Measurements from ENCODE around the gene BNC2.

The BNC2 gene

GRCh38 chr9:16679327-16679821 lies 191.1 kb downstream of the BNC2 start:
- peak; percentile 46 to 59 for DNase-seq (ENCODE audit: low read depth in 2 of 2)

DNA sequence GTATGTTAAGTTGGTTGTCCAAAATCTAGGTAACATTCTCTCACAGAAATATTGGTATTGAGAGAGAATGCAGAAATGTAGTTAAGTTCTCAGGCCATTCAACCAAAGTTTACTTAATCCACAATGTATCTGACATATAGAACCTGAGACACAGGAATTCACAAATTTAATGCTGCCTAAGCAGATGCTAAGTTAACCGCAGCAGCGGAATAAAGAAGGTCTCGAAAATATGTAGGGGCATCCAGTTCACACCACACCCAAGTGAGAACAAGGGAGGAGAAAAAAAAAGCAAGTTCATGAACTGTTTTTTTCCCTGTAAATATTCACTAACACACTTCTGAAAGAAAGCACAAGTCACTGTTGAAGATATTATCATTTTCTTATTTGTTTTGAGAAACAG lies 194.0 kb downstream of the BNC2 start:
- DNase-seq (ENCODE audit: low read depth in 2 of 2), result no peak

DNA sequence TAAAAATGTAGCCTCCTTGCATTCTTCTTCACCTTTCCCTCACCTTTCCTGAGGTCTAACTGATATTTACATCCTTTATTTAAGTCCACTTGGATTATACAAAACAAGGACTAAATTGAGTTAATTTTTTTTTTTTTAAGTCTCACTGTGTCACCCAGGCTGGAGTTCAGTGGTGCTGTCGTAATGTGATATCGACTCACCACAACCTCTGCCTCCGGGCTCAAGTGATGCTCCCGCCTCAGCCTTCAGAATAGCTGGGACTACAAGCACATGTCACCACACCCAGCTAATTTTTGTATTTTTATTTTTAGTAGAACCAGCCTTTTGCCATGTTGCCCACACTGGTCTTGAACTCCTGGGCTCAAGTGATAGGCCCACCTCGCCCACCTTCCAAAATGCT lies 195.3 kb downstream of the BNC2 start:
- DNase-seq (ENCODE audit: low read depth in 2 of 2), result no peak

DNA sequence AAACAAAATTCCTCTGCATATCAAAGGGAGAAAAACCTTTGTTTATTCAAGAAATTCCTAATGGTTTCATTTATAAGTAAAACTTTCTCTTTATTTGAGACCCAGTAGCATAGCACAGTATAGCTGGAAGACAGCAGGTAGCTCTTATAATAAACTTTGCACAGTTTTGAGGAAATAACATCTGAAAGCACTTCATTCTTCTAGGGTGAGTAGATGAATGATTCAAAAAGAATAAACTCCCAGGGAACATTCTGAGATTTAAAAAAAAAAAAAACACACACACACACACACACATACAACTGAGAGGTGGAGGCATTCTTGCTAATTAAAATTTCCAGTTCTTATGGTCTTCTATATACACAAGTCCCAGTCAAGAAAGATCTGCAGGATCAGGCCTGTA lies 197.3 kb downstream of the BNC2 start:
- DNase-seq (ENCODE audit: low read depth in 2 of 2), result no peak

DNA sequence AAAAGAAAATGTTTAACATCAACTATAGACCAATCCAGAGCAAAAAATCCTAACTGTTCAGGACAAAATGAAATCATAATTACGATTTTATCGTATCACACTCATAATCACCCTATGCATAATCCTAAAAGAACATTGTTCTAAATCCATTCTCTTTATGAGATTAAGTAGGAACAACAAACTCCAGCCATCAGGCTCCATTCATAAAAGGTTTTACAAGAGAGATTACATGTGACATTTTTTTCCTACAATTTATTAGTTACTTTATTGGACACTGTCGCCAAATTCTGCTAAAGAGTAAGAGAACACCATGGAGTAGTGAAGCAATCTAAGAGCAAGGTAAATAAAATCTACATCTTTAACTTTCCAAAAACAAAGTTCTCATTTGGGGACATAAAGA lies 198.0 kb downstream of the BNC2 start:
- DNase-seq (ENCODE audit: low read depth in 2 of 2), result no peak

DNA sequence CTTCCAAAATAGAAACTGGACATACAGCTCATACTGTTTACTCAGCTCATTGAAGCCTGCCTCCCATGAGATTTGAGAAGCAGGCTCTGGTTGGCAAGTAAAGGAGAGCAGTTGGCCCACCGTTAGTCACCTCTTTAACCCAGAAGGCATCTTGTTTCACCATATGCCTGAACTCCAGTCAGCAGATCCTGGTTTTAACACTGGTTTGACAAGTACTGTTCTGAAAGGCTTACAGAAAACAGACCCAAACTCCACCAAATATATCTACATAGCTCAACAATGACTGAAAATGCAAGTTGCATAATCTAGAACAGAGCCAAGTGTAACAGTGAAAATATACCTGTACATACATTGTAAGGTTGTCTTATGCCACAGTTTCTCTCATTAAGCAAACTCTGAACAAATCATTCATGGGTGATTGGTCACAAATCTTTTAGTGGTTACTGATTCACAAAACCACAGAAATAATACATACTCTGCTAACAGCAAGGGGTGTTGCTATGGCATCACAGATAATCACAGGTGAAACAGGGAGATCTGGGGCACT lies 198.8 kb downstream of the BNC2 start:
- peak; percentile 32 to 33 for DNase-seq (ENCODE audit: low read depth in 2 of 2)

GRCh38 chr9:16670791-16671190 lies 199.7 kb downstream of the BNC2 start:
- no peak for DNase-seq (ENCODE audit: low read depth in 2 of 2)

DNA sequence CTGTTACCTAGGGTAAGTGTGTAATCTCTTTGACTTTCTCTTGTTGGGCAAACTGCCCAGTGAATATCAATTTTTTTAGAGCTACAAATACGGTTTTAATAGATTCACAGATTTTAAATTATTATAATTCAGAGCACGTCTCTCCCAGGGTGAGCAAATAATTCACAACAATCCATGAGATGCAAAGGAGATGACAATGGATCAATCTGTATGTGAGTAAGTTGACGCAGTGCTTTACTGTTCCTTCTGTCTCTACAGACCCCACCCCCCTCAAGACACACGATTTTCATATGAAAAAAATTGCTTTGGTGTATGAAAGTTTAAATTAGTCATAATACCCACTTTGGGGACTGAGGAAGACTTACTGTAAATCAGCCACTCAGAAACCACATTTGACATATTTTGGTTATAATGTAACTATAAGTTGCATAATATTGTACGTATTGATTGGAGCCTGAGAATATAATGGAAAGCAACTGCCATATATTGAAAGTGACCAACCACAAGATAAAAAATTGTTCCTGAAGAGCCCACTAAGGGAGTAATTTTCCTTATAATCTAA lies 201.7 kb downstream of the BNC2 start:
- peak in 1 of 2 experiments; percentile 26 for DNase-seq (ENCODE audit: low read depth in 2 of 2)

- DNase-seq (ENCODE audit: low read depth in 2 of 2), result no peak
Measured at GRCh38 chr9:16664211-16664610, 206.3 kb downstream of the BNC2 start.

DNA sequence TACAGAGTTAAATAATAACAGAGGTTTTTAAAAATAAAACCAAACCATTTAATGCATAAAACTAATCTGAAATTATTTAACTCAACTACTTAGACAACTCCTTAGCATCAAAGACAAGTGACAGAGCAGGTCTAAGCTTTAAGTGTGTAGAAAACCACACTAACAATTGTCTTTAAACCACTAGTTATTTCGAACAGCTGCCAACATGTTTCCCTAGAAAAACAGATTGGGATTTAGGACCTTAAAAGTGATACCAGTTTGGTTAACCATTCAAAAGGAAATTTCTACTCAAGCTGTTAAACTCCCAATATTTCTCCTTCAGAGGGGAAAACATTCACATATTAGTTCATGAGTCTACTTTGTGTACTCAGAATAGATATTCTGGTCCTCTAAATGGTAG lies 208.7 kb downstream of the BNC2 start:
- no peak for DNase-seq (ENCODE audit: low read depth in 2 of 2)

DNA sequence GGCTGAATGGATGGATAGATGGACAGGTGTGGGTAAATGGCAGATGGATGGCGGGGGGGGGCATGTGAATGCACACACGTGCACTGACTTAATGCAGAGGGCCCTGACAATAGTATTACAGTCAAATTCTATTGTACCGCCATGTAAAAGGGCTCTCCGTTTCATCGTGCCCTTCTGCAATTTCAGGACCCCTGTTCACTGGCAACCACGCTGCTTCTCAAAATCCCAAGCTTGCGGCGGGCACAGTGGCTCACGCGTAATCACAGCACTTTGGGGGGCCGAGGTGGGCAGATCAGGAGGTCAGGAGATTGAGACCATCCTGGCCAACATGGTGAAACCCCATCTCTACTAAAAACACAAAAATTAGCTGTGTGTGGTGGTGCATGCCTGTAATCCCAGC lies 211.4 kb downstream of the BNC2 start:
- no peak for DNase-seq (ENCODE audit: low read depth in 2 of 2)

DNA sequence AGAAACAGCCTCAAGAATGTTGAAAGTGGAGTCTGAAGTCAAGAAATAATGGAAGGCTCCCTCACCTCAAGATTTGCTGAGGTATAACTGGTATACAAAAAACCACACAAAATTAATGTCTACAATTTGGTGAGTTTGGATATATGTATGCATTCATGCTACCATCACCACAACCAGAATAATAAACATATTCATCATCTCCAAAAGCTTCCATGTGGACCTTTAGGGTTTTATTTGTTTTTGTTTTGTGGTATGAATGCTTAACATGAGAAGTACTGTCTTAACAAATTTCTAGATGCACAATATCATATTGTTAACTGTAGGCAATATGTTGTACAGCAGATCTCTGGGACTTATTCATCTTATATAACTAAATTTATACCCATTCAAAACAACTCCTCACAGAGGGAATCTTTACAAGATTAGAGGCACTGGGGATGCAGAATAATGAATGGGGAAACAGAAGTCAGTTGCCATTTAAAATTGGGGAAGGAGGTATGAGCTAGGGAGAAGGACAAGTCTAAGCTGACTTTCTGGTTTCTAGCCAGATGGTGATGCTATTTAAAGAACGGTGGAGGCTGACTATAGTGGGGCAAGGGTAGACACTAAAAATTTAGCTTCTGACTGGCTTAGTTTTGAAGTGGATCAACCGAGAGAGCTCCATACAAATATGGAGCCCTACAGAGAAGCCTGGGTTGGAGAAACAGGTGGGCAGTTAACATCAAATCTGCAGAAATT lies 213.9 kb downstream of the BNC2 start:
- DNase-seq (ENCODE audit: low read depth in 2 of 2), result no peak

DNA sequence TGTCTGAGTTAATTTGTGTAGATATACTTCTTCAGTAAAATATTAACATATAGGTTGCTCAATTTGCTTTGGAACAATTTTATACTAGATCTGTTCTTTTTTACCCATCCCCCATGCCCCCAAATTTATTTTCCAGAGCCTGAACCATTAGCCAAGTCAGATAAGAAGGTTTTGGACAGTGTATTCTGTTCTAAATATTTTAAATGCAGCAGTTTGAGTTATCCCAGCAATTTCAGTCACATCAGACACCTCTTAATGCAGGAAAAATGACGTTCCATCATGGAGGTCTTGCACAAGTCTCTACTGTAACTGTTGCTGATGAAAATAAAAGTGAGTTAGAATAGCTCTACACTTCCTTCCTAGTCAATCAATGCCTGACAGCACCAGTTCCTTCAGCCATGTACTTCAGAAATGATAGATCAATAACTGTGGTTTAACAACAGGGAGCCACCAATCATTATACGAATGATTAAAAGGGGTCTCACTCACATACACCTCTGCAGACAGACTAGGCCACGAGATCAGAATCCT lies 215.8 kb downstream of the BNC2 start:
- DNase-seq (ENCODE audit: low read depth in 2 of 2), result no peak

GRCh38 chr9:16653491-16654399 lies 216.7 kb downstream of the BNC2 start:
- DNase-seq (ENCODE audit: low read depth in 2 of 2), result no peak

DNA sequence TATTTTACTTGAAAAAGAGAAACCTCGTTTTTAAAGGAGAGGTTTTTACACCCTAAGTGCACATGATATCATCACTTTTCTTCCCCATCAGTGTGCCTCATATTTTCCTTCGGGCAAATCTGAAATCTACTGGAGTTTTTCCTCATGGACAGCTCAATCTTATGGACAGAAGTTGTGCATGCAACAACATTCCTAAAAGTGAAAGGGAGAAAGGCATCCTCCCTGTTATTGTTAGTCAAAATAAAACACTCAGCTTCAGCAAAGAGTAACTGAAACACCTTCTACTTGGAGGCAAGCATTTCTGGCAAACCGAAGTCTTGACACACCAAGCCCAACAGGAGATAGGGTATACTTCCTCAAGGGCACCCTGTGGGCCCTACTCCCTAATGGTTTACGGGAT lies 217.9 kb downstream of the BNC2 start:
- no peak for DNase-seq (ENCODE audit: low read depth in 2 of 2)

- no peak for DNase-seq (ENCODE audit: low read depth in 2 of 2)
Measured at GRCh38 chr9:16651446-16651964, 219.0 kb downstream of the BNC2 start.

- DNase-seq (ENCODE audit: low read depth in 2 of 2), result no peak
Measured at GRCh38 chr9:16645970-16646369, 224.5 kb downstream of the BNC2 start.

DNA sequence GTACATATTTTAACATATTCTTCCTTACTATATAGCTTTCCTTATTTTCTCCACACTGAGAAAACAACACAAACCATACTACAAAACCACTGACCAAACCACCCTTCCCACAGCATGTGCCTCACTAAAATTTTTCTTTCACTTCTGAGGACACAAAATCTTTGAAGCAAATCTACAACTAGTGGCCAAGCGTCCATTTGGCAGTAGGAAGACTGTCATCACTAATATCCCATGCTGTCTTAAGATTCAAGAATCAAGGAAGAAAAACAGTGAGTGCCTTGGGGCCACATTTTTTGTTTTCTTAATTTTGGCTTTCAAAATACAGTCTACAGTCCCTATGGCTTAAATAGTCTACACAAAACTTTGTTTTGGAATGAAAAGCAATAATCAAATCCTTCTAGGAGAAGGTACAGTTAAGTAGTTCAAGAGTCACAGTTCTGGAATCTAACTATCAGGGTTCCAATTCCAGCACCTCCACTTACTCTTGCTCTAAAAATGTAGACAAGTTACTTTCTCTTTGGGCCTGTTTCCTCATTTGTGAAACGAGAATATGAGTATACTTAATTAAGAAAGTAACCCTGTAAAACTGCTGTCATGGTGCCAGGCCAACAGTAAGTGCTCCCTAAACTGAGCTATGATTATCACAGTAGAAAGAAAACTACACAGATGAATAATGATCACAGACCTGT lies 227.9 kb downstream of the BNC2 start:
- no peak for DNase-seq (ENCODE audit: low read depth in 2 of 2)

- no peak for DNase-seq (ENCODE audit: low read depth in 2 of 2)
Measured at GRCh38 chr9:16640649-16641048, 229.8 kb downstream of the BNC2 start.

DNA sequence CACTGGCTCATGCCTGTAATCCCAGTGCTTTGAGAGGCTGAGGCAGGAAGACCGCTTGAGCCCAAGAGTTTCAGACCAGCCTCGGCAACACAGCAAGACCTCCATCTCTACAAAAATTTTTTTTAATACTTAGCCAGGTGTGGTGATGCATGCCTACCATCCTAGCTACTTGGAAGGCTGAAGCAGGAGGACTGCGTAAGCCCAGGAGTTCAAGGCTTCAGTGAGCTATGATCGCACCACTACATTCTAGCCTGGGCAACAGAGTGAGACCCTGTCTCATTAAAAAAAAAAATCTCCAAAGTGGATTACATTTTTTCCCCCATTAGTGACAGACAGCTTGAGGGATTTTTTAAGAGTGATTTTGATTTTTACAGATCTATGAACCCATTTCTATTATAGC lies 230.8 kb downstream of the BNC2 start:
- no peak for DNase-seq (ENCODE audit: low read depth in 2 of 2)

DNA sequence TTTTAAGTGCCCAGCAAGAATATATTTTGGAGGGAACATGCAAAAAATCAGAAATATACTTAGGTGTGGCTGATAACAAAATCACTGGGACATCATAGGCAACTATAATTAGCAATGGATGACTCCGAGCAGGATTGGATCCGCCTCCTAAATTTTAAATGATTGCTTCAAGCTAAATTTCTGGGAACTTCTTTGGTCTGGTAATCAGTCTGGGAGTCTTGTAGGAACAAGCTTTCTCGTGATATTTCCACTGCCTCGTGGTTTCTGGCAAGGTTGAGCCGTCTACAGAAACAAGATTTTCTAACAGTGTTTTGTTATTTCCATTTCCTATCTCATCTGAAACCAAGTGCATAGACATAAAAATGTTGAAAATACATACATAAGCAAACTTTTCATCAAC lies 232.6 kb downstream of the BNC2 start:
- DNase-seq (ENCODE audit: low read depth in 2 of 2), result no peak

All from fibroblast of skin of left quadriceps (primary cell).